ENCODE results near the gene SCARB1. TPM values are rescaled to one million over a fixed set of nuclear protein-coding genes. Genes with fewer than 3 reads are reported as not detected.

The SCARB1 gene
- total RNA-seq, 1 experiment from 2014 or later = 26.8 TPM

DNA sequence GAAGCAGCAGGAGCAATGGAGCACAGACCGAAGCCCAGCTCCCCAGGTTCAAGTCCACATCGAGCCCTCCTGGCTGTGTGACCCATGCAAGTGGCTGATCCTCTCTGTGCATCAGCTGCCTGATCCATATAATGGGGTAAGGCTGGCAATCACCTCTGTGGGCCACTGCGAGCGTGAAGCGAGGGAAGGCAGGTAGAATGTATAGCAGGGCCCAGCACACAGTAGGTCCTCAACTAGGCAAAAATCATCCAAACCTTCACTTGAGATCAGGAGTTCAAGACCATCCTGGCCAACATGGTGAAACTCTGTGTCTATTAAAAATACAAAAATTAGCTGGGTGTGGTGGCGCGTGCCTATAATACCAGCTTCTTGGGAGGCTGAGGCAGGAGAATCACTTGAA lies 102.6 kb downstream of the SCARB1 start:
- no peak for DNase-seq (ENCODE audit: low spot score)

DNA sequence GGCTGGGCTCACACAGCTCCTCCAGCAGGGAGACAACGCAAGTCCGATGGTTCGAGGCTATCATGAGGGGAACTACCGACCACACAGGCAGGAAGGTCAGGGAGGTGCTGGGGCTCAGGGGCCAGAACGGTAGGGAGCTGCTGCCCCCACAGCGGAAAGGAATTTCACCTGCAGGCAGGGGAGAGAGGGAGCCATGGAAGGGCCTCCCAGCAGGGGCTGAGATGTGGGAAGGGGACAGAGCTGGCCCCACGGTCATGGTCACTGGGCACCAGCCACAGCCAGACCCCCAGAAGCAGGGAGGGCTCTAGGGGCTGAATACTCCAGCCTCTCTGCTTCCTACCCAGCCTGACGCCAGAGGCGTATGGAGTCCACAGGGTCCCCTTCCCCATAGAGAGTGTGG lies 103.1 kb downstream of the SCARB1 start:
- DNase-seq (ENCODE audit: low spot score) = no peak

DNA sequence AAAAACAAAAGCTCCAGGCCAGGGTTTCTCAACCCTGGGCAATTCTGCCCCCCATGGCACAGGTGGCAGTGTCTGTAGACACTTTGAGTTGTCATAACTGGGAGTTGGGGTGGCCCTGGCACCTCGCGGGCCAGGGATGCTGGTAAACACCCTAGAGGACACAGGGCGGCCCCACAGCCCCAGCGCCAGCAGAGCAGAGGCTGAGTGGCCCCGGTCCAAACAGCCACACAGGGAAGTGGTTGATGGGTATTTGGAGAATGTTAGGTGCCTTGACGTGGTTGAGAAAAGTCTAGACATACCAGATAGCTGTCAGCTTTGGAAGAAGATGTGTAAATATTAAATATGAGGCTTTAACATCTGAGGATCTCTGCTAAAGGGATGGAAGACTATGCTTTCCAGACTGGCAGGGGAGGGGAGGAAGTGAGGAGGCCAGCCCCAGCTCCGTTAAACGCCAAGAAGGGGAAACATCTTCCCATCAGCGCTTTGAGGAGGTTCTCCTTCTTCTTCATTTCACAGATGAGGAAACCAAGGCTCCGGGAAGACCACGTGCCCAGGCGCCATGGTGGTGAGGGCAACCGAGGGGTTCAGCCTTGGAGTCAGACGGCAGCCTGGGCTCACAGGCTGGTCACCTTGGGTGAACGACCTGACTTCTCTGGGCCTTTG lies 103.7 kb downstream of the SCARB1 start:
- DNase-seq (ENCODE audit: low spot score) = no peak

DNA sequence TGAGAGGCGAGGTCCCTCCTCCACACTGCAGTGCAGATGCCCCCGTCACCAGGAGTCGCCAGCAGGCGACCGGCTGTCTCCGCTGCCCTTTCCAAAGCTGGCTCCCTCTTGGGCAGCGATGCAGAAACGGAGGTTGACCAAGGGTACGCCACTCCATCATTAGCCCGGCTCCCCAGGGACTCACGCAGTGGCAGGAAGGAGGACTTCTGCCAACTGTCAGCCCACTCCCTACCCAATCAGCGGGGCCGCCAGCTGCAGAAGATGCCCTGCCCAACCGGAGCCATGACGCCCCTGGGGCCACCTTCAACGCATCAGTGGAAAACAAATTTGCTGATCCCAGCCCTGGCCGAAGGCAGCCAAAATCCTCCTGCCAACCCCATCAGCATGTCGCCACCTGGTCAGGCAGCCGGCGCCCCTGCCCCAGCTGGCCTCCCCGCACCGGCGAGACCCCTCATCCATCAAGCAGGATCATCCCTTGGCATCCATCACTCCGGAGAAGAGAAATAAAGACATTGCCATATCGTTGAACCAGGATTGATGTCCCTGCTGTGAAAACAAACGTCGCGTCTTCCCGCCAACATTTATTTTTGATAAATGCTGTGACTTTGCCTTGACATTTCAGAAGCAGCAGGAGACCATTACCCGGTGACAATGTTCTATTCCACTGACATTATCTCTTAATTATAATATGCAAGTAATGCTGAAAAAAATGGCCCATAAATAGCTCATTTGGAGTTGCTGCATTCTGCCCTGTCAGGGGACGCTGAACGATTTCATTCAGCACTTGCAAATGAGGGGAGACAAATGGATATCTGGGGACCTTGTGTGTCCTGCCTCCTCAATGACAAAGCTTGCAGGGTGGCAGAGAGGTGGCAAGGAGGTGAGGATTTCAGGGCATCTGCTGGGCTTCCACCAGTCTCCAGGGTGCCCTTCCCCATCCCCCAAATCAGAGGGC lies 105.1 kb downstream of the SCARB1 start:
- DNase-seq (ENCODE audit: low spot score) = no peak

DNA sequence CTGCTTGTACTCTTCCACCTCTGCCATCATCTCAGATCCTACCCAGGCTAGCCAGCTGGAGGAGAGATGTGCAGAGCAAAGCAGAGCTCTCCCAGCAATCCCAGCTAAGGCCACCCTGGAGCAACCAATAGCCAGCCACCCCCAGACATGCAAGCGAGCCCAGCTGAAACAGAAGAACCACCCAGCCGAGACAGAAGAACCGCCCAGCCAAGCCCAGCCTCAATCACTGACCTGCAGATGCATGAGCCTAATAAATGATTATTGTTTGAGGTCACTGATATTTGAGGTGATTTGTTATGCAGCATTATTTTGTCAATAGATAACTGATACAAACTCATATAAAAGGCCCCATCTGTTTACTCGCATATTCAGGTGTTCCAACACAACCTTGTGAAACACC lies 106.3 kb downstream of the SCARB1 start:
- no peak for DNase-seq (ENCODE audit: low spot score)

DNA sequence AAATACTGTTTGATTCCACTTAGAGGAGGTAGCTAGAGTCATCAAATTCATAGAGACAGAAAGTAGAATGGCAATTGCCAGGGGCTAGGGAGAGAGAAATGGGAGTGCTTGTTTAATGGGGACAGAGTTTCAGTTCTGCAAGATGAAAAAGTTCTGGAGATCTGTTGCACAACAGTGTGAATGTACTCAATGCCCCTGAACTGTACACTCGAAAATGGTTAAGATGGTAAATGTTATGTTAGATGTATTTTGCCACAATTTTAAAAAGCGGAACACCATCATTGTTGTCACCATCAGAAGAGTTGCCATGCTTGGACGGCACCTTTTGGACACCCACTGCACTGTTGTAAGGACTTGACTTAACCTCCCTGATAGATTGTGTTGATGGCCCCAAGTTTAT lies 106.9 kb downstream of the SCARB1 start:
- DNase-seq (ENCODE audit: low spot score) = no peak

DNA sequence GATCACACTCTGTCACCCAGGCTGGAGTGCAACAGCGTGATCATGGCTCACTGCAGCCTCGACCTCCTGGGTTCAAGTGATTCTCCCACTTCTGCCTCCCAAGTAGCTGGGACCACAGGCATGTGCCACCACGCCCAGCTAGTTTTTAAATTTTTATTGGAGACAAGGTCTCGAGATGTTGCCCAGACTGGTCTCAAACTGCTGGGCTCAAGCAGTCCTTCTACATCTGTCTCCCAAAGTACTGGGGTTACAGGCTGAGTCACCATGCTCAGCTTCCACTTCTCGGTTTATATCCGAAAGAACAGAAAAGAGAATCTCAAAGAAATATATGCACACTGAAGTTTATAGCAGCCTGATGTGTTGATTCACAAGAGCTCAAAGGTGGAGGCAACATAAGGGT lies 107.5 kb downstream of the SCARB1 start:
- no peak for DNase-seq (ENCODE audit: low spot score)

DNA sequence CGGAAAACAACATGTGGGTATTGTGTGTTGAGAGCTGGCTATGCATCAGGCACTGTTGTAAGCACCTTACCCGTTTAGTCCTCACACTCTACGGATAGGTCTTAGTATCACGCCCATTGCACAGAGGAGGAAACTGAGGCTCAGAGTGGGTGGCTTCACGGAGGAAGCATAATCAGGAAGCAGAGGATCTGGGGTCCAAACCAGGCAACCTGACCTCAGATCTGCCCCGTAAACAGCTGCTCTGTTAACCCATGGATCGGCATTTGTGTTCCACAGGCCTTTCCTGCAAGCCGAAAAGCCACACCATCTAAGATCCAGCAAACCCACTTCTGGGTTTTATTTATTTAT lies 107.9 kb downstream of the SCARB1 start:
- no peak for DNase-seq (ENCODE audit: low spot score)

DNA sequence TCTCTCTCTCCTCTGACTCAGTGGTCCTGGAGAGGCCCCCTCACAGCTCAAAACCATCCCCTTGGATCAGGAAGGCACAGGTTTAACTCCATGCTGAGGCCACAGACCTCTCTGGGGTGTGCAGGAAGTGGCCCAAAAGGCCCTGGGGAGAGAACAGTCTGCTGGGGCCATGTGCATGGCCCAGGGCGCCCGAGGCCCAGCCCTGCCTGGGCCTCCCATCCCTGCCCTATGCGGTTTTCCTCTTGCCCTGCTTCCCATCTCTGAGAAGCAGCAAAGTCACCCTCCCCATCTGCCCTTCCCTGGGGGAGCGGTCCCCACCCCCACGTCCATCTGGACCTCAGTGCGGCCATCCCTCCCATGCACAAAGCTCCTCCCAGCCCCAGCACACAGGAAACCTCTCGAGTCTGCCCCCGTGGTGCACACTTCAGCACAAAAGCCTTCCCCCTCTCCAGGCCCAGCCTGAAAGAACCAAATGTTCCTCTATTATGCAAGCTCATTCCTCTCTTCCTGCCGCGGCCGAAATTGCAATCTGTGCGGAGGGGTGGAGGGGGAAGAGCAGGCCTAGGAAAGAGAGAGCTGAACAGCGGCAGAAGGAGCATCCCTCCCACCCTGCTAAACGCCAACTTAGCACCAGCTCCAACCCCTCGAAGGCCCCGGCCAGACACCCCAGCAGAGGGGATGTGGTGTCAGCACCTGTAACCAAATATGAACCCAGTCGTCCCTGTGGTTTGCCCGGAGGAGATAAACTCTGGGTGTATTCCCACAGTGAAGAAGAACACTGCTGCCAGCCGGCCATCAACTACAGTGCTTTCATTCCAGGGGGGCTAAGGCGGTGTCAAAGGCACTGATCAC lies 108.5 kb downstream of the SCARB1 start:
- peak; percentile 71 for DNase-seq (ENCODE audit: low spot score)

DNA sequence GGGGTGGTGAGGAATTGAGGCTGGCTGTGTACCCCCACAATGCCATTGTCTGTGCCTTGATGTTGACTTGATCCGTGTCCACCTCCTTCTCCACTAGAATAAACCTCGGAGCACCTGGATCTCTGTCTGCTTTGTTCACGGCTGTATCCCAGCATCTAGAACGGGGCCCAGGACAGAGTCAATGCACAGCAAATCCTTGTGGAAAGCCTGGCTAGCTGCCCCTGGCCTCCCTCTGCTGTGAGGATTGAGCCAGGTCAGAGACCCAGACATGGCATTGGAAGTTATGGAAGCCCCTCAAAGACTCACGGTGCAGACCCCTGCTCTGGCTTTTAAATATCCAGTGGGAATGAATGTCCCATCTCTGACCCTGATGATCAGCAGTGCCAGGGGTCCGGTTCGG lies 109.2 kb downstream of the SCARB1 start:
- DNase-seq (ENCODE audit: low spot score) = no peak

DNA sequence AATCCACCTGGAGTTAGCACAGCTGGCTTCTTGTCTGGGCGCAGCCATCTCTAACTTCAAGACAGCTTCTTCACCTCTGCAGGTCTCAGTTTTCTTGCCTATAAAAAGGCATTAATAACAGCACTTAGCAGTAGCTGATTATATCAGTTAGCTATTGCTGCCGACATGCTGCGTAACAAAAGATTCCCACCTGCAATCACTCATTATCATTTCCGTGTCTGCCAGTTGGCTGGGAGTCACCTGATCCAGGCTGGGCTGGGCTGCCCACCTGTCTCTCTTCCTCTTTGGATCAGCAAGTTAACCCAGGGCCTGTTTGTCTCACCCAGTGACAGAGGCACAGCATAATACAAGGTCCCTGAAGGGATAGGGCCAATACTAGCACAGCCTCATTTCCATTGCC lies 109.7 kb downstream of the SCARB1 start:
- no peak for DNase-seq (ENCODE audit: low spot score)

DNA sequence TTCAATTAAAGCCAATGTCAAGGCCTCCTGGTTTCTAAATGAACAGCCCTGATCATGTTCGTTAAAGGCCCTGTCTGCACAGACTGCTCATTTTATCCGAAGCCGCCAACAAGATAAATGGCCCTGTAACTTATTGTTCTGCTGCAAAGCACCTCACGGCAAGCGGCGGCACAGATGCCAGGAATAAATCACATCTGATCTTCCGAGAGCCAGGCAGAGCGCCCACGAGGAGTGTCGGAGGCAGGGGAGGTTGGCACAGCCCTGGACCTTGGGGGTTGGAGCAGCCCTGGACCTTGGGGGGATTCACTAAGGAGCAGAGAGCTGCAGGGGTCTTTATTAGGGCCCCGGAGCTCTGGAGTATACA lies 110.5 kb downstream of the SCARB1 start:
- DNase-seq (ENCODE audit: low spot score) = no peak

DNA sequence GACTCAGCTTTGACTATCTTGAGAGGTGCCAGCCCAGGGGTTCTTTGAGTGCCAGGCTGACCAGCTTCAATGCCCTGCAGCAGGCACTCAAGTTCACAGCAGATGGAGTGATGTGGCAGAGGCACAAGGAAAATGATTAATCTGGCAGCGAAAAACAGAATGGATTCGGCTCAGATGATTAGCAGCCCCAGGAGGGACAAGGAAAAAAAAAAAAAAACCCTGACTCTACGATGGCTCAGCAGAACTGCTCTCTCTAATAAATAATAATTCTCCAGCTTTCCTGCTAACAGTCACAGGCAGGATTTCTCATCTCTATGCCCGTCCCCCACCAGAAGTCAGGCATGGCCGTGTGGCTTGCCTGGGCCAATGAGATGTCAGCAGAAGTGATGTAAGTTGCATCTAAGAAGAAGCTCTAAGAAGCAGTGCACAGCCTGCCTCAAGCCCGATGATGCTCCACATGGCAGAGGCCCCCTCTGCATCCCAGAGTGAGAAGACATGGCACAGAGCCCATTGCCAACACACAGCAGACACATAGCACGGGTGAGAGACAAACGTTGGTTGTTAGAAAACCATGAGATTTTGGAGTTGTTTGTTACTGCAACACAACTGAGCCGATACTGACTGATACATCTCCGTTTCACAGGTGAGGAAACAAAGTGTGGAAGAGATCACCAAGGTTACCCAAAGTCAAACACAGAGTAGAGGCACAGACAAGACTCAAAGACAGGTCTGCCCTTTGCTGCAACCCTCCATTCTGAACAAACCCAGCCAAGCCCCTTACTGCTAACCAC lies 111.0 kb downstream of the SCARB1 start:
- no peak for DNase-seq (ENCODE audit: low spot score)

DNA sequence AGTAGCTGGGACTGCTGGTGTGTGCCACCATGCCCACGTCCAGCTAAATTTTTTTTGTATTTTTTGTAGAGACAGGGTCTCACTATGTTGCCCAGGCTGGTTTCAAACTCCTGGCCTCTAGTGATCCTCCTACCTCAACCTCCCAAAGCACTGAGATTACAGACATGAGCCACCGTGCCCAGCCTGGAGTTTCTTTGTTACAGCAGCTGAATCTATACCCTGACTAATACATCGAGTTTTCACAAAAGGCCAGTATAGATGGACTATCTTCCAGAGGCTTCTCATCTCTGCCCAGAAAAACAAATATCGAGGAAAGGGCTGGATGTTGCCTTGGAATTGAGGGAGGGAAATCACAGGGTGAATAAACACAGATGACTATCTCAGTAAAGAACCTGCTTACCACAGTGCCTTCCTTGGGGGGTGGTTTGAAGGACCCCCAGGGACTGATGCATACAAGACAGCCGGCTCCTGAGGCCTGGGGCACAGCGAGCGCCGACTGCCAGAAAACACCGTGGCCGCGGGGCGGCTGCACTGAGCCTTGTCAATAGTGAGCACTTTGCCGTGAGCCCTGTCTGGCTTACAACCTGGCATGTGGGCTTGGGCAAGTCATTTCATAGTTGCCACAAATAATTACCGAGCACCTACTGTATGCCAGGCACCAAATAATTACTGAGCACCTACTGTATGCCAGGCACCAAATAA lies 111.9 kb downstream of the SCARB1 start:
- DNase-seq (ENCODE audit: low spot score) = no peak

DNA sequence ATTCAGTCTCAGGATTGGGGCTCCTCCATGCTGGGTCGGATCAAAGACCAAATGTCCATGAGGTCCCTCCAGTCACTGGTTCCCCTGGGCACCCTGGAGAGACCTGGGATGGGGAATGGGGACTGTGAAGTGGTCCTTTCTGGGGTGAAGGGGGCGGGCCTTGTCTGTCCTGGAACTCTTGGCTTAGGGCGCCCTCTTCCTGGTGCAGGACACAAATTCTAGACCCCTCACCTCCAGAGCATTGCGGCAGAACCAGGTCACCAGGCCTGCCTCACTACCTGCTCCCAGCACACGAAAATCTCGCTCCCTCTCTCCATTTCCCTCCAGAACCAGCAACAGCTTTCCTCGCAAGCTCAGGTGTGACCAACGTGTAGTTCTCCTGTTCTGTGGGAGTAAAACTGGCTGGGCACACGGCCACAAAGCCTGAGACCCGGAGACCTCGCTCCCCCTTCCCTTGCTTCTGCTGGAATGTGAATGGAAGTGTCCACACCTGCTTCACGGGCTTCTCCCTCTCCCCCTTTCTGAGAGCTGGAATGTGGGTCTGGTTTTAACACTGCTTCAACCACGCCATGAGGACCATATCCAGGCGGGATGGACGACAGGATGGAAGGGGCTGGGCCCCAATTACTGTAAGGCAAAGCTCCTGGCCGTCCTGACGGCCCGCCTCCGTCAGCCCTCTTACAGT lies 112.7 kb downstream of the SCARB1 start:
- DNase-seq (ENCODE audit: low spot score) = no peak

DNA sequence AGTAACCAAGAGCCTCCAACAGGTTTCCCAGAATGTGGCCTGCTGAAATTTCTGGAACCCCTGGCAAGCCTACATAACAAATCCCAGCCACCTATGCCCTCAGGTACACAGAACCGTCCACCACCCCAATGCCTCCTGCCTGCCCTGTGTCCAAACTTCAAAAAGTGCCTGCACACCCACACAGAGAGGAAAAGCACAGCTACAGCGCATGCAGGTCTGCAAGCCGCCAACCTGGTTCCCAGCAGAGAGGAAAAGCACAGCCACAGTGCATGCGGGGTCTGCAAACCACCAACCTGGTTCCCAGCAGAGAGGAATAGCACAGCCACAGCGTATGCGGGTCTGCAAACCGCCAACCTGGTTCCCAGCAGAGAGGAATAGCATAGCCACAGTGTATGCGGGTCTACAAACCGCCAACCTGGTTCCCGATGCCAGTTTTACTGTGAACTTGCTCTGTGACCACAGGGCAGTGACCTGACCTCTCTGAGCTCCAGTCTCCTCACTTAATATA lies 113.5 kb downstream of the SCARB1 start:
- no peak for DNase-seq (ENCODE audit: low spot score)

DNA sequence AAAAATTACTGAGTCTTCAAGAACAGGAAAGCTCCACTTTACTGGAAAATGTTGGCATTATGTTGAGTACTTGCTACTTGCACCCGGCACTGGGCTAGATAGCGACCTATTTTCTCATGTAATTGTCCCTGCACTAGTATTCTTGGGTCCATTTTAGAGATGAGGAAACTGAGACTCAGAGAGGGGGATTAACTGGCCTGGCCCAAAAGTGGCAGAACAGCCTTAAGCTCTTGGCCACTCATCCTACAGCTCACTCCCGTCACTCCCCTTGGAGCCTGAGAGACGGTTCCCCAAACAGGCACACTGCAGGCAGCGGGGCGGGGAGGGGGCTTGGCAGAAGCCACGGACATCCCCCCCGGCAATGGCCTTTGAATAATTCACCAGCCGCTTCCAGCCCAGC lies 113.9 kb downstream of the SCARB1 start:
- DNase-seq (ENCODE audit: low spot score) = no peak

DNA sequence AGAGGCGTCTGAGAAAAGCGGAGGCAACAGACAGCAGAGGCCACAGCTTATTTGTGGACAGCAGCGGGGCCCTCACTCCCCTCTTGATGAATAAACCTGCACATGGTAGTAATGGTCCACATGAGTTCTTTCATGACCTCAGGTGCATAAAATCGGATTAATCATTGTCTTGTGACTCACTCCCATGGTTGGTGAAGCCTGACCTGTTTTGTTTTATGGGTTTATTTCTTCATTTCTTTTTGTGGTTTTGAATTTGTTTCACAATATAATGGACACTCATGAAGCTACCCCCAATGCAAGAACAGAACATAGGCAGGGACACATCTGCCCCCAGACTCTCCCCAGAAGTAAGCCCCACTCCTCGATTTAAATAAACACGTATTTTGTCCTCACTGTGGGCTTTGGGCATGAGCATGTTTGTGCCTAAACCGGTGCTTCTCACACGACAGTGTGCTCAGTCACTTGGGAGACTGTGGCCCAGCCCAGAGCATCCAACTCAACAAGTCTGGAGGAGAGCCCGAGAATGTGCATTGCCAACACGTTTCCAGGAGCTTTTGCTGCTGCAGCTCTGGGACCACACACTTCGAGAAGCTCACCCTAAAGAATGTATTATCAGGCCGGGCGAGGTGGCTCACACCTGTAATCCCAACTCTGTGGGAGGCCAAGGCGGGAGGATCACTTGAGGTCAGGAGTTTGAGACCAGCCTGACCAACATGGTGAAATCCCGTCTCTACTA lies 116.1 kb downstream of the SCARB1 start:
- peak; percentile 90 for DNase-seq (ENCODE audit: low spot score)

DNA sequence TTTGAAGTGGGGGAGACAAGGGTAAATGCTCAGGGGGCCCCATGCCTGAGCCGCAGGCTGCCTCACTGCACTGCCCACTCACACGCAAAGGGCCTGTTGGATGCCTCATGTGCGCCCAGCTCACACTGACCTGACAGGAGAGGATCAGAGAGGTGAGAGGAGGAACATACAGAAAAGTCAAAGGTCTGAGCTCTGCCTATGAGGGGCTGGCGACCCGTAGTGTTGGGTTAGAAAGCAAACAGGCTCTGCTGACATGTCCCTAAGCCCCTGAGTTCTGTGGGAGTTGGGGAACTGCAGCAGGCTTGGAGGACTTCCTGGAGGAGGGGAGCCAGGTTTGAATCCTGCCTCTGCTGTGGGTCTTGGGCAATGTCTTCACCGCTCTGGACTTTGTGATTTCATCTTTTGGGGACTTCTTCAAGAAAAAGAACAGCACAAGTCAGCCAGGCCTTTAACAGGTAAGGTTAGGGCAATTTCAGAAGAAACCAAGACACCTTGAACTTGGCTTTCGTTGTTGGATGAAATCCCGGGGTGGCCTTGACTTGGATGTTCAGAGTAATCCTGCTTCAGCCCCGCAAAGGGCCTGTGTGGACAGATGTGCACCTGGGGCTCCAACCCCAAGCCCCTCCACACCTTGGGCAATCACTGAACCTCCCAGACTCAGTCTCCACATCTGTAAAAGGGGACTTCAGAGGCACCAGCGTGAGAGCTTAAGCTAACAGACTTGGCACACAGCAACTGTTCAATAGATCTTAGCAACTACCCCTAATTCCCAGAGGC lies 116.8 kb downstream of the SCARB1 start:
- DNase-seq (ENCODE audit: low spot score) = no peak

All from H4 (cell line).